Measurements from ENCODE around the gene MAD1L1.
A peak's percentile ranks its signal among the peaks of the same experiment; 100 is the strongest.
"Not testable (repeated sequence)": the region's sequence is repeated elsewhere in the genome, so short reads cannot be mapped to it uniquely, and the experiment has no call there.

The MAD1L1 gene

DNA sequence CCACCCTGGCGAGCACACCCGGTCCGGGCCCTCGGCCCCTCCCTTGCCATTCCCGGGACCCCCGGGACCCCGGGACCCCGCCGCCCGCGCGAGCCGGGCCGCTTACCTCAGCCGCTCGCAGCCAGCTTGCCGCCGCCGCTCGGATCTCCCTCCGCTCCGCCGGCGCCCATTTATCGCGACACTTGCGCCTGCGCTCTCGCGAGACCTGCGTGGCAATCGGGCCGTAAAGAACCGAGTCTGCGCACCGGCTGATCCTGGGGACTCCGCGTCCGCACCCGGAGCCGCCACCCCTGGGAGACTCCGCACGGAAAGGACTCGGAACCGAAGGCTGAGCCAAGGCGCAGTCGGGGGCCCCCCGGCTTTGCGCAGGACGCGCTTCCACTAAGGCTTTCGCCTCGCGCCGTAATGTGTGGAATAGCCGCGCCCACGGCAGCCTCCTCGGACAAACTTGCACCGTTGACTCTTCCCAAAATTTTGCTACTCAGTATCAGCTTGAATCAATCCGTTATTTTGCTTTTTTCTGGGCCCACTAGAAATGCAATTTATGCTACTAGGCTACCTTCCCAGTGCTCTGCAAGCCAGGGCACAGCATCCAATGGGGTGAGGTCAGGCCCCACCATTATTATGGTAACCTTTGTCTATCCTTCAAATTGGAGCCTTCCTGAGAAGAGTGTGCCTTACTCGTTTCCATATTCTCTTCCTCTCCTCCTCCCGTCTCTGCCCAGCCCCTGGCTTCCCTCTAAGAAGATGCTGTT is at the start of gene MAD1L1:
MAD1L1 (minus strand) TSS at position 180 of the 755 bp plus-strand sequence. CDS start 2,812 bp downstream, outside the sequence.
- DNase-seq: peak; percentile 83 to 85

DNA sequence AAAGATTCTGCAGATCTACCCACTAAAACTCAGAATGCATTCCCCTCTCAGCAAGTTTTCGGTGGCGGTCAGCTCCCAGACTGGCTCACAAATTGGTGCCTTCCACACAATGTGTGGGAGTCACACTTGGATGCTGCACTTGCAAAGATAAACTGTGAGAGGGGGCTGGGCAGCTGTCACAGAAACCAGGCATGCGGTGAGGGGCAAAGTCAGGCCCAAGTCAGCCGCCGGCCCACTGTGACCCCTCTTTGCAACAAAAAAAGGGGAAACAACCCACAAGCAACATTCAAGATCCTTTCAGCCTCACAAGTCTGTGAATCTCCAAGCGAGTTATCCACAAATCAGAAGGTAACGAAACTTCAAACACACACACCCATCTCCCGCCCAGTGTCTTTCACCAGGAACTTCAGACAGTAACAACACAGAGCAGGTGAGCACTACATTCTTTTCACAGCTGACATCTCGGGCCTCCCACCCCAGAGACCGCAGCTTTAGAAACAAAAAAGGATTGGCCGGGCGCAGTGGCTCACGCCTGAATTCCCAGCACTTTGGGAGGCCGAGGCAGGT is 49.5 kb upstream of the MAD1L1 start:
- DNase-seq: no peak

- no peak for DNase-seq
These were observed 48.8 kb upstream of the MAD1L1 start for GRCh38 chr7:2281541-2281940.

DNA sequence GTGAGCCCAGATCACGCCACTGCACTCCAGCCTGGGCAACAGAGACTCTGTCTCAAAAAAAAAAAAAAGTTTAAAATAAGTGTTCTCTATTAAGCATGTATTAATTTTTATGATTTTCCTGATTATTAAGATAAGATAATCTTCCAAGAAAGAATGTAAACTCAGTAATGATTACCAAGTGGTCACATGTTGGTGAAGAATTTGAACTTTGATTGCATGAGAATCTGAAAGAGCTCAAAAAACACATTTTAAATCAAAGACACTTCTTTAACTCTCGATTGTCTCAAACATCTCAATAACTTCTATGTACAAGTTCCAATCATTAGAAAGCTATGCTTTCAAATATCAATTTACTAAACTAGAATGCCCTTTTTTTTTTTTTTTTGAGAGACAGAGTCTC is 47.7 kb upstream of the MAD1L1 start:
- DNase-seq: no peak

DNA sequence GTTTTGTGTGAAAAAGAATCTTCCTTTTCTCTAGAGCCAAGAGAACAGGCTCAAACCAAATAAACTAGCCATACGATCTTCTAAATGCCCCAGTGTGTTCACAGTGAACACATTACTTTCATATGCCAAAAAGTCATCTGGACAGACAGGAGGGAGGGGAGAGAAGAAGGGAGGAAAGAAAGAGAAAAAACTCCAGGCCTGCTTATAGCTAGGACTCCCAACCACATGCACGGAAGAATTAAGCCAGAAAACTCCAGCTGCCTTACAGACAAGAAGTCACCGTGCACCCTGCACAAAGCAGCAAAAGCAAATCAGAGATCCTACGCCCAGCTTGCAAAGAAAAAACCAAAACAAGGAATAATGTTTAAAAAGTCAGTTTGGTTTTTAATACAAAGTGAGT is 47.2 kb upstream of the MAD1L1 start:
- DNase-seq: no peak

GRCh38 chr7:2278026-2278425 is 45.3 kb upstream of the MAD1L1 start:
- no peak for DNase-seq

DNA sequence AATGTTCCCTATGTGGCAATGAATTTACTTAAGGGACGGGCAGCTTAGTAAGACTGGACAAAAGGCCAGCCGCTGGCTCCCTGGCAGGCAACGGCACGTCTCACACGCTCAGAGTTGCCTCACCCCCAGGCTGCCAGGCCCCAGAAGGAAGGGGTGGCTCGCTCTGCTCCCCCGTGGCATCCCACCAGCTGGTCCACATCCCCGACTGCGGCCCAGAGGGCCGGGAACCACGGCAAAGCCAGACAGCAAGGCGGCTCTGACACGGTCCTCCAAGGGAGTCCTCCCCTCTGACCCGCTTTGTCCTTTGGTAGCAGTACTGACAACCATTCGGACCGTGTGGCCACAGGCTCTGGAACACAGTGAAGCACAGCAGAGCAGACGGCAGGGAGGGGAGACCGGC is 43.4 kb upstream of the MAD1L1 start:
- DNase-seq: no peak

- no peak for DNase-seq
These were observed 42.4 kb upstream of the MAD1L1 start for GRCh38 chr7:2275101-2275500.

DNA sequence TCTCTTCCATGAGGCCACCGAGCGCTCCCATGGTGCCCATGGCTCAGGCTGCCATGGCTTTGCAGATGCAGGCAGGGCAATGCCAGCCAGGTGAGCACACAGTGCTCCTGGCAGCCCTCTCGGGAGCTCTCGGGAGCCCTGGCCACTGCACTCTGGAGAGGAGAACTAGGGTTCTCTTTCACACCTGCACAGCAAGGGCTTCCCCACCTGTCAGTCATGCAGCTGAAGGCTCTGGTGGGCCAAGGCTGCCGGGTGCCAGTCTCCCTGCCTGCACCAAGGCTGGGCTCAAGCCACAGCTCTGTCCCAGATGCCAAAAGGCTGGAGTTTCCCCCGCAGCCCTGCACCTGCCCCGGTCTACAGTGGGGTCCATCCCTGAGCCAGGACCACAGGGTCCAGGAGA is 41.9 kb upstream of the MAD1L1 start:
- no peak for DNase-seq

DNA sequence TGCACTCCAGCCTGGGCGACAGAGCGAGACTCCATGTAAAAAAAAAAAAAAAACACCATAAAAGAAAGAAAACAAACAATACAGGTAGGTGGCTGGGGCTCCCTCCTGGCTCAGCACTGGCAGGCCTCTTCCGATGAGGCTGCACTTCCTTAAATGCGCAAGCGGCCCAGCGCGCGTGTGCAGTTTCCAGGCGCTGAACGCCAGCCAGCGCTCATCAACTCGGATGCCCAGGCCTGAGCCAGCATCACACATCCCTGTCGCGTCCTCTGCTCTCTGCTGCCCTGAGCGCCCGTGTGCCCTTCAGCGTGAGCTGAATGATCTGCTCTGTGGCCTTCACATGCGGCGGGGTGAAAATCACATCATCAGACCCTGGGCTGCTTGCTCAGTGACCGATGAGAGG is 41.1 kb upstream of the MAD1L1 start:
- DNase-seq: no peak

- no peak for DNase-seq
These were observed 39.3 kb upstream of the MAD1L1 start for GRCh38 chr7:2272031-2272430.

GRCh38 chr7:2271273-2272026 is 38.7 kb upstream of the MAD1L1 start:
- DNase-seq: no peak

DNA sequence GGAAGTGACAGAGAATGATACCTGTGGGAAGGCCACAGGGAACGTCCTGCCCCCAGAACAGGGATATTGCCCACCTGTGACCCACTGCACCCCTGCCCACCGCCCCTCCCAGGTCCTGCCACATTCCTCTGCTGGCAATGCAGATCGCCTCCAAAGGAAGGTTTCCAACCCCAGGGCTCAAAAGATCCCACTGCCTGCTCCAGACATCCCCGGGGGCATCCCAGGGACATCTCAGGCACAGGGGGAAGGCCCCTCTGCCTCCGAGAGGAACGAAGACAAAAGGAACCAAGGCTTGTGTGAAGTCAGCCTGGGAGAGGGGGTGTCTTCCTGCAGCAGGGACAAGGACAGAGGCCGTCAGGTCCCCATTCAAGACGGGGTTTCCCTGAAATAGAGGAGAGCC is 37.8 kb upstream of the MAD1L1 start:
- no peak for DNase-seq

GRCh38 chr7:2269991-2270460 is 37.3 kb upstream of the MAD1L1 start:
- DNase-seq: no peak

GRCh38 chr7:2269089-2269990 is 36.6 kb upstream of the MAD1L1 start:
- DNase-seq: not testable (repeated sequence)

DNA sequence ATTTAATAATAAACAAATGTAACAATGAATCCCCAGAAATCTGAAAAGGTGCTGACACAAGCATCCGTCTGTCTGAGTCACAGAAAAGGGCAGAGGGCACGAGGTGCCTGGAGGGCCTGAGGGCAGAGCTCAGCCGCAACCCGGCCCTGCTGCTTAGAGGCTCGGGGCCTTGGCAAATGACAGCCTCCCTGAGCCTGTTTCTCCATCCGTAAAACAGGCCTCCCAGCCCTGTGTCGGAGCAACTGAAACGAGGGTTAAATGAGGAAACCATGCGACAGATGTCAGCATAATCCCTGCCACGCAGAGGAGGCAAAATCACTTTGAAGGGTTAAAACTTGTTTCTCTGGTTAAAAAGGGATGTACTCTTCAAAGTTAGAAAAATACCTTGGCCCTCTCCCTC is 34.2 kb upstream of the MAD1L1 start:
- DNase-seq: no peak

DNA sequence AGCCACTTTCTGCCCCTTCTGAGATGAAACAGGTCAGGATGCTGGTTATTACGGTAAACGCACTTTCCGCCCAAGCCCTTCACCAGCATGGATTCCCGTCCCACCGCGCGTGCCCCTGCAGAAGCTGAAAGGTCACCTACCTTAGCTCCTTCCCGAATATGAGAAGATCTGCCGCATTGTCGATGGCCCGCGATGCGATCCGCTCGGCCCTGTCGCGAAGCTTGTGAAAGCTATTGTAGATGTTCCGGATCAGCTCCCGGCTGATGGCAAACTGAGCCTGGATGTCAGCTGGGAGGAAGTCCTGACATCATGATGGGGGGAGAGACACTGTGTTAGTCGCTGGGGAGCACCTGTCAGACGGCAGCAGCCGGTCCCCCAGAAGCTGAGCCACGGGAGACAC is 31.4 kb upstream of the MAD1L1 start:
- no peak for DNase-seq

GRCh38 chr7:2263176-2263575 is 30.4 kb upstream of the MAD1L1 start:
- no peak for DNase-seq

- DNase-seq: peak; percentile 23 to 37
These were observed 28.9 kb upstream of the MAD1L1 start for GRCh38 chr7:2261611-2262010.

- no peak for DNase-seq
These were observed 28.1 kb upstream of the MAD1L1 start for GRCh38 chr7:2260820-2261219.

- DNase-seq: no peak
These were observed 26.7 kb upstream of the MAD1L1 start for GRCh38 chr7:2259480-2259879.

DNA sequence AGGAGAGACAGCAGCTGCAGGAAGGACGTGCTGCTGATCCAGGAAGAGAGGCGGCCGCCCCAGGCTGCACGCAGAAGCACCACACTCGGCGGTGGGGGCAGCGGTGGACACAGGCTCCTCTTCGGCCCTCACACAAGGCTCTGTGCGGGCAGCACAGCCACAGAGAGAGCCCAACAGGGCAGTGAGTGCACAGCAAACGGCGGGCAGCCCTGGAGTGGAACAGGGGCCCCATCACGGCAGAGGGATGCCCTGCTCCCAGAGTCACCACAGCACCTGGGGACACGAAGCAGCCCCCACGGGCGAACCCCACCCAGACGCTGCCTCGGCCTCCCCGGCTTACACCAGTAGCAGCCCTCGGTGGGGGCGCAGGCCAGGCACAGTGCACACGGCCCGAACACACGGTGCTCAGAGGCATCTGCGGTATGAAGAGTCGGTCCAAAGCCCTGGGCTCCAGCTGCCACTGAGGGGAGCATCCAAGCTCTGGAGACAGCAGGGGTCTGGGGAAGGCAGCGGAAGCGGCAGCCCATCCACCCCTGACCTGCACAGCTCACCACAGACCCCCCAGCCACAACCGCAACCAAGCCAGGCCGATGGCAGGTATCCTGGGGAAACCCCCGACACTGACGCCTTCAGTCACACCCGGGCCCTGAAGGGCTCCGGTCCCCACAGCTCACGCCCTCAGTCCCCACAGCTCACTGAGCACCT is 26.1 kb upstream of the MAD1L1 start:
- DNase-seq: no peak
